Activated B cell treated with CpG ODN at 0.5 μM for 24 hours (primary cell): Measurements from ENCODE around the gene POLN. TPM values are rescaled to one million over a fixed set of nuclear protein-coding genes. Genes with fewer than 3 reads are reported as not detected.
"Not testable (repeated sequence)": the region's sequence is repeated elsewhere in the genome, so short reads cannot be mapped to it uniquely, and the experiment has no call there.

Experiments used
- ATAC-seq: fragments of 200-7000 bp; cut with Tn5 transposase; one replicate; pipeline ENCODE4 v1.10.0; 2021; ENCODE audit warnings: low read depth, mild to moderate bottlenecking, moderate library complexity
- CTCF ChIA-PET: fragments of 350-600 bp; sonication (Branson Sonifier 250); formaldehyde crosslinking; loops from one replicate; lab custom pipeline; 2021; ENCODE audit warnings: antibody characterized with exemption; lab: Charles Lee
- POLR2A ChIA-PET: fragments of 350-600 bp; sonication (Branson Sonifier 250); formaldehyde crosslinking; loops from one replicate; lab custom pipeline; 2021; ENCODE audit warnings: antibody characterized with exemption; lab: Charles Lee
- DNase-seq: peaks from one replicate; pipeline ENCODE4 v3.0.0; 2022
- H3K27ac Mint-ChIP-seq: one replicate; pipeline ENCODE4 v1.8.0; 2020; ENCODE audit warnings: mixed read lengths
- H3K27me3 Mint-ChIP-seq: one replicate; pipeline ENCODE4 v1.8.0; 2021; ENCODE audit warnings: mixed read lengths
- H3K36me3 Mint-ChIP-seq: one replicate; pipeline ENCODE4 v1.8.0; 2021; ENCODE audit warnings: low read depth, mixed read lengths
- H3K4me1 Mint-ChIP-seq: one replicate; pipeline ENCODE4 v1.8.0; 2021; ENCODE audit warnings: mixed read lengths
- H3K4me3 Mint-ChIP-seq: one replicate; pipeline ENCODE4 v1.8.0; 2020; ENCODE audit warnings: mild to moderate bottlenecking, mixed read lengths
- H3K9me3 Mint-ChIP-seq: one replicate; pipeline ENCODE4 v1.8.0; 2020; ENCODE audit warnings: mixed read lengths
- intact Hi-C: fragments of 100-400 bp; cut with micrococcal nuclease; formaldehyde crosslinking; loops from one replicate; pipeline ENCODE4 v1.15.1; 2024
- total RNA-seq: library from RNA; stranded (reverse); gene quantifications from 2 replicates; pipeline ENCODE4 v1.2.3, GENCODE V29; 2022
- TF ChIP-seq, protein P1 (sequence below): fragments of 200-600 bp; IDR thresholded peaks from one replicate; pipeline ENCODE4 v1.8.0; 2022; ENCODE audit warnings: antibody characterized with exemption, mild to moderate bottlenecking

Gene POLN
- total RNA-seq, 1 donor from 2014 or later, result 1.4 TPM

DNA sequence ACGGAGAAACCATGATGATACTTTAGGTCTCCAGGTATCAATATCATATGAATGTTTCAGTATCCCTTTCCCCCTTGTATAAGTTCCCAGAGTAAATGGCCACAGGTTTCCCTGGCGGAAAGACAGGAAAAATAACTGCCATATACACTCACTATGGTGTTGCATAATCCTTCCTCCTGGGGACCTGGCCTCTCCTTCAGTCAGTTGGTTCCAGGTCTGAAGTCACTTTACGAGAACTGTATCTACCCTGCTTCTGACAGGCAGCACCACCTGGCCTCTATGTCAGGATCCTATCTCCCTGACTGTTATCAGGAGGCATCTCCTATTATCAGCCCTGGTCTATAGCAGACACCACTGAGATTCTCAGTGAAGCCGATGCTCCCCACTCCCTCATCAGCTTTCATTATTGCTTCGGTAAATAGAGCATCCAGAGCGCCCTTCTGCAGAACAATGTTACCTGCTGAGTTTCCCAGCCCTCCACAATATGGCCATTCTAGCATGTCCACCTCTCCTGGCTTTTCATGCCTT is 22.6 kb downstream of the POLN start:
- no peak overlapping the region for H3K4me3 Mint-ChIP-seq
- DNase-seq (no peak), ATAC-seq (no peak)
- peaks cover 4% of the 10 kb centered on the region for H3K4me1 Mint-ChIP-seq
- CTCF ChIA-PET, result interaction anchor here (0.7 to 3.3 kb wide), 21 partner anchors 11 to 599 kb away, joined by 3 to 39 read pairs (median 6); partner anchors contain the start of genes CFAP99, HAUS3, POLN and RNF4
- H3K27ac Mint-ChIP-seq, result no peak overlapping the region
- H3K9me3 Mint-ChIP-seq, result no peaks in the 10 kb centered on the region
- POLR2A ChIA-PET, result interaction anchor here (1.0 kb wide), 1 partner anchor 19 kb away, joined by 3 read pairs; no protein-coding TSS in a partner anchor
- peaks cover 10% of the 10 kb centered on the region for H3K36me3 Mint-ChIP-seq
- intact Hi-C loops, result no loop called here
- TF ChIP-seq, protein P1, sequence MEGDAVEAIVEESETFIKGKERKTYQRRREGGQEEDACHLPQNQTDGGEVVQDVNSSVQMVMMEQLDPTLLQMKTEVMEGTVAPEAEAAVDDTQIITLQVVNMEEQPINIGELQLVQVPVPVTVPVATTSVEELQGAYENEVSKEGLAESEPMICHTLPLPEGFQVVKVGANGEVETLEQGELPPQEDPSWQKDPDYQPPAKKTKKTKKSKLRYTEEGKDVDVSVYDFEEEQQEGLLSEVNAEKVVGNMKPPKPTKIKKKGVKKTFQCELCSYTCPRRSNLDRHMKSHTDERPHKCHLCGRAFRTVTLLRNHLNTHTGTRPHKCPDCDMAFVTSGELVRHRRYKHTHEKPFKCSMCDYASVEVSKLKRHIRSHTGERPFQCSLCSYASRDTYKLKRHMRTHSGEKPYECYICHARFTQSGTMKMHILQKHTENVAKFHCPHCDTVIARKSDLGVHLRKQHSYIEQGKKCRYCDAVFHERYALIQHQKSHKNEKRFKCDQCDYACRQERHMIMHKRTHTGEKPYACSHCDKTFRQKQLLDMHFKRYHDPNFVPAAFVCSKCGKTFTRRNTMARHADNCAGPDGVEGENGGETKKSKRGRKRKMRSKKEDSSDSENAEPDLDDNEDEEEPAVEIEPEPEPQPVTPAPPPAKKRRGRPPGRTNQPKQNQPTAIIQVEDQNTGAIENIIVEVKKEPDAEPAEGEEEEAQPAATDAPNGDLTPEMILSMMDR, result no peak
- H3K27me3 Mint-ChIP-seq, result no peaks in the 10 kb centered on the region

DNA sequence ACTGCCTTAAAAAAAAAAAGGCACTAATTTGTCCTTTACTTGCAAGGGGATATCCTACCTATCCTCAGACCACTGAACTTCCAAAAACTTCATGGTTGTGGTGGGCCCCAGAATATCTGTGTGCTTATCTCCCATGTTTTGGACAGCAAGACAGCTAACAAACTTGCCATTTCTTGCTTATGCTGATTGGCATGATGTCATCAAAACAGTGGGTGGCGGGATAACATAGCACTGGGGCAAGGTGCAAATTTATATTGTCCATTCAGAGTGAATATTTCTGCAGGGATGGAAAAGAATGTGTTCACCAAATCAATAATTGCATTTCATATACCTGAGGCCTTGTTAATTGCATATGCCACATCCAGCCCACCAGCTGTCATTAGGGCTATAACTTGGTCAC is 23.5 kb downstream of the POLN start:
- peaks cover 8% of the 10 kb centered on the region for H3K36me3 Mint-ChIP-seq
- TF ChIP-seq, protein P1, result no peak
- no peaks in the 10 kb centered on the region for H3K27me3 Mint-ChIP-seq
- ChIA-PET POLR2A (no interaction called here), CTCF (interaction anchor here (0.8 to 3.3 kb wide), 2 partner anchors 135 to 225 kb away, joined by 3 to 39 read pairs; no protein-coding TSS in a partner anchor)
- ATAC-seq (no peak), DNase-seq (no peak)
- no peak overlapping the region for H3K27ac Mint-ChIP-seq
- H3K4me1 Mint-ChIP-seq, result peaks cover 4% of the 10 kb centered on the region
- no peaks in the 10 kb centered on the region for H3K9me3 Mint-ChIP-seq
- intact Hi-C loops, result no loop called here
- no peak overlapping the region for H3K4me3 Mint-ChIP-seq

DNA sequence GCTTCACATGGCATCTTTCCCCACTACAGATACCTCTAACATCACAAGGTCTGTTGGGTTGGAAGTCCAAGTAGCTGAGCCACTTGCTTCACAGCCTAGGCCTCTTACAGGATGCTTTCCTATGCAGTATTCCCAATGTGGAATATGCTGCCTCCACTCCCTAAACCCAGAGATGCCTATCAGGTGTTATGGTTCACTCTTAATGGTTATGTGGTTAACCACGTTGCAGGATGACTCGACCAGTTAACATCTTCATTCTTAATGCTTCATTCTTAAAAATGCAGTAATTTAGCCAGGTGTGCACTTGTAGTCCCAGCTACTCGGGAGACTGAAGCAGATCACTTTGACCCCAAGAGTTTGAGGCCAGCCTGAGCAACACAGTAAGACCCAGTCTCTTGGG is 24.2 kb downstream of the POLN start:
- TF ChIP-seq, protein P1, result no peak
- Mint-ChIP-seq H3K36me3 (peaks cover 1% of the 10 kb centered on the region), H3K27ac (no peak overlapping the region), H3K4me3 (no peak overlapping the region), H3K4me1 (peaks cover 4% of the 10 kb centered on the region), H3K27me3 (no peaks in the 10 kb centered on the region), H3K9me3 (no peaks in the 10 kb centered on the region)
- DNase-seq, result no peak
- POLR2A ChIA-PET, result no interaction called here
- intact Hi-C loops, result no loop called here
- CTCF ChIA-PET, result interaction anchor here (0.8 kb wide), 1 partner anchor 136 kb away, joined by 3 read pairs; no protein-coding TSS in a partner anchor
- no peak for ATAC-seq

DNA sequence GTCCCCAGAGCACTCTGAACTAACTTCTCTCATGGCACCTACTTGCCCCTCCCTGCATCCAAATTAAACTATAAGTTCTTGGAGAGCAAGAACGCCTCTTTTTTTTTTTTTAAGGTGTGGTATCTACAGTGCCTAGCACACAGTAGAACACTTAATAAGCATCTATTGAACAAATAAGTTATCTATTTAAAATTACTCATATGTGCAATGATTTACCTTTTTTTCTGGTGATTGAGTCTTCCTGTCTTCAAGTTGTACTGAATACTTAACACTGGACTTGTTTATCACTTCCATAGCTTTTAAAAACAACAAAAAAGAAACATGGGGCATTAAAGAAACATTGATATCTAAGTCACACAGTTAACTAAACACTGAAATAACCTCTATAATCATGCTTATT is 29.1 kb downstream of the POLN start:
- ChIA-PET CTCF (interaction anchor here (0.6 kb wide), 1 partner anchor 208 kb away, joined by 3 read pairs; no protein-coding TSS in a partner anchor), POLR2A (no interaction called here)
- no peak overlapping the region for H3K27ac Mint-ChIP-seq
- ATAC-seq, result no peak
- TF ChIP-seq, protein P1, result no peak
- intact Hi-C loops, result no loop called here
- H3K9me3 Mint-ChIP-seq, result no peaks in the 10 kb centered on the region
- no peak overlapping the region for H3K4me3 Mint-ChIP-seq
- no peaks in the 10 kb centered on the region for H3K4me1 Mint-ChIP-seq
- H3K36me3 Mint-ChIP-seq, result no peaks in the 10 kb centered on the region
- H3K27me3 Mint-ChIP-seq, result no peaks in the 10 kb centered on the region
- DNase-seq, result no peak

DNA sequence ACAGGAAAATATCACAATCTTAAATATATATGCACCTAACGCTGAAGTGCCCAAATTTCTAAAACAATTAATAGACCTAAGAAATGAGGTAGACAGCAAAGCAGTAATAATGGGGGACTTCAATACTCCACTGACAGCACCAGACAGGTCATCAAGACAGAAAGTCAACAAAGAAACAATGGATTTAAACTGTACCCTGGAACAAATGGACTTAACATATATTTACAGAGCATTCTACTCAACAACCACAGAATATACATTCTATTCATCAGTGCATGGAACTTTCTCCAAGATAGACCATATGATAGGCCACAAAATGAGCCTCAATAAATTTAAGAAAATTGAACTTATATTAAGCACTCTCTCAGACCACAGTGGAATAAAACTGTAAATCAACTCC is 39.1 kb downstream of the POLN start:
- H3K4me1 Mint-ChIP-seq, H3K9me3 Mint-ChIP-seq, POLR2A ChIA-PET, H3K27me3 Mint-ChIP-seq, CTCF ChIA-PET, ATAC-seq, H3K36me3 Mint-ChIP-seq, H3K27ac Mint-ChIP-seq, DNase-seq, intact Hi-C loops, H3K4me3 Mint-ChIP-seq: not testable (repeated sequence)
